Measurements from ENCODE around the gene HHATL. TPM values are rescaled to one million over a fixed set of nuclear protein-coding genes. Genes with fewer than 3 reads are reported as not detected.

The HHATL gene
- total and polyA plus RNA-seq, 10 of the 15 experiments (the other 5 are each of a cell fraction or from before 2014, with no cell fraction given) = not detected

DNA sequence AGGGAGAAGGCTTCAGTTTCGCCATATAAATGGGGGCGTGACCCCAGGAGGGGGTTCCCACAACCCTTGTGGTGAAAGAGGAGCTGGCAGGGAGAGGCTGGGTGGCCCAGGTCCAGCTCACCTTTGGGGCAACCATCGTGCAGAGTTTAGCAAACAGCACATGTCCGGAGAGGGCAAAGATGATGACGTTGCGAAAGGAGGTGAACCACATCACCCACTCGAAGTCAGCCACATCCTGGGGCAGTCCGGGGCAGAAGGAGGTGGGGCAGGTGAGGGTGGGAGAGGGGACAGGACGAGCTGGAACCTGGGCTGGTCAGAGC, 3.7 kb downstream of the HHATL start:
- BruUV-seq (replicated peaks) = no TSS peak
- Histone ChIP-seq H3K9ac (ENCODE audit: control insufficient read depth, insufficient read depth, low read length) (no peak overlapping the region), H3K9me3 (replicated peaks; ENCODE audit: control insufficient read depth, insufficient read depth, low read length) (no peaks in the 10 kb centered on the region), H3K27me3 (replicated peaks in 1 of 2; ENCODE audit: control insufficient read depth in 2 of 2, insufficient read depth in 2 of 2, low read length in 1 of 2) (no peaks in the 10 kb centered on the region), H3K79me2 (ENCODE audit: control insufficient read depth, insufficient read depth, low read length) (no peaks in the 10 kb centered on the region), H3K4me3 (no peak overlapping the region), H3K27ac (ENCODE audit: control insufficient read depth, insufficient read depth) (no peak overlapping the region), H3K4me1 (ENCODE audit: control insufficient read depth, insufficient read depth, low read length) (no peaks in the 10 kb centered on the region), H3K4me2 (ENCODE audit: control insufficient read depth, insufficient read depth) (no peak overlapping the region), H4K20me1 (ENCODE audit: control insufficient read depth, insufficient read depth) (no peaks in the 10 kb centered on the region), H3K36me3 (ENCODE audit: control insufficient read depth in 2 of 2, insufficient read depth in 2 of 2, low read length in 1 of 2) (no peaks in the 10 kb centered on the region), H2AFZ (ENCODE audit: control insufficient read depth, low read depth, low read length) (no peak overlapping the region)
- TF ChIP-seq, protein P1, sequence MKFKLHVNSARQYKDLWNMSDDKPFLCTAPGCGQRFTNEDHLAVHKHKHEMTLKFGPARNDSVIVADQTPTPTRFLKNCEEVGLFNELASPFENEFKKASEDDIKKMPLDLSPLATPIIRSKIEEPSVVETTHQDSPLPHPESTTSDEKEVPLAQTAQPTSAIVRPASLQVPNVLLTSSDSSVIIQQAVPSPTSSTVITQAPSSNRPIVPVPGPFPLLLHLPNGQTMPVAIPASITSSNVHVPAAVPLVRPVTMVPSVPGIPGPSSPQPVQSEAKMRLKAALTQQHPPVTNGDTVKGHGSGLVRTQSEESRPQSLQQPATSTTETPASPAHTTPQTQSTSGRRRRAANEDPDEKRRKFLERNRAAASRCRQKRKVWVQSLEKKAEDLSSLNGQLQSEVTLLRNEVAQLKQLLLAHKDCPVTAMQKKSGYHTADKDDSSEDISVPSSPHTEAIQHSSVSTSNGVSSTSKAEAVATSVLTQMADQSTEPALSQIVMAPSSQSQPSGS (IDR thresholded peaks at IDR 0.05; ENCODE audit: low read length) = no peak
- TF ChIP-seq, protein P2, sequence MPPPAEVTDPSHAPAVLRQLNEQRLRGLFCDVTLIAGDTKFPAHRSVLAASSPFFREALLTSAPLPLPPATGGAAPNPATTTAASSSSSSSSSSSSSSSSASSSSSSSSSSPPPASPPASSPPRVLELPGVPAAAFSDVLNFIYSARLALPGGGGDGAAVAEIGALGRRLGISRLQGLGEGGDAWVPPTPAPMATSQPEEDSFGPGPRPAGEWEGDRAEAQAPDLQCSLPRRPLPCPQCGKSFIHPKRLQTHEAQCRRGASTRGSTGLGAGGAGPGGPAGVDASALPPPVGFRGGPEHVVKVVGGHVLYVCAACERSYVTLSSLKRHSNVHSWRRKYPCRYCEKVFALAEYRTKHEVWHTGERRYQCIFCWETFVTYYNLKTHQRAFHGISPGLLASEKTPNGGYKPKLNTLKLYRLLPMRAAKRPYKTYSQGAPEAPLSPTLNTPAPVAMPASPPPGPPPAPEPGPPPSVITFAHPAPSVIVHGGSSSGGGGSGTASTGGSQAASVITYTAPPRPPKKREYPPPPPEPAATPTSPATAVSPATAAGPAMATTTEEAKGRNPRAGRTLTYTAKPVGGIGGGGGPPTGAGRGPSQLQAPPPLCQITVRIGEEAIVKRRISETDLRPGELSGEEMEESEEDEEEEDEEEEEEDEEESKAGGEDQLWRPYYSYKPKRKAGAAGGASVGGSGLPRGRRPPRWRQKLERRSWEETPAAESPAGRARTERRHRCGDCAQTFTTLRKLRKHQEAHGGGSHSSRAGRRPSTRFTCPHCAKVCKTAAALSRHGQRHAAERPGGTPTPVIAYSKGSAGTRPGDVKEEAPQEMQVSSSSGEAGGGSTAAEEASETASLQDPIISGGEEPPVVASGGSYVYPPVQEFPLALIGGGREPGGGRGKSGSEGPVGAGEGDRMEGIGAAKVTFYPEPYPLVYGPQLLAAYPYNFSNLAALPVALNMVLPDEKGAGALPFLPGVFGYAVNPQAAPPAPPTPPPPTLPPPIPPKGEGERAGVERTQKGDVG (CRISPR knock-in tag; IDR thresholded peaks at IDR 0.05) = no peak
- no peak for TF ChIP-seq SUZ12 (IDR thresholded peaks at IDR 0.05; ENCODE audit: unreplicated experiment)
- no peak for TF ChIP-seq EP300 (IDR thresholded peaks at IDR 0.05; ENCODE audit: borderline replicate concordance in 1 of 2, control insufficient read depth in 1 of 2, low read depth in 2 of 2, low read length in 2 of 2)
- TF ChIP-seq RB1 (IDR thresholded peaks at IDR 0.05; ENCODE audit: borderline replicate concordance) = no peak
- TF ChIP-seq, protein P3, sequence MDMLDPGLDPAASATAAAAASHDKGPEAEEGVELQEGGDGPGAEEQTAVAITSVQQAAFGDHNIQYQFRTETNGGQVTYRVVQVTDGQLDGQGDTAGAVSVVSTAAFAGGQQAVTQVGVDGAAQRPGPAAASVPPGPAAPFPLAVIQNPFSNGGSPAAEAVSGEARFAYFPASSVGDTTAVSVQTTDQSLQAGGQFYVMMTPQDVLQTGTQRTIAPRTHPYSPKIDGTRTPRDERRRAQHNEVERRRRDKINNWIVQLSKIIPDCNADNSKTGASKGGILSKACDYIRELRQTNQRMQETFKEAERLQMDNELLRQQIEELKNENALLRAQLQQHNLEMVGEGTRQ (IDR thresholded peaks at IDR 0.05; ENCODE audit: borderline replicate concordance, low read depth, low read length) = no peak
- TF ChIP-seq, protein P4, sequence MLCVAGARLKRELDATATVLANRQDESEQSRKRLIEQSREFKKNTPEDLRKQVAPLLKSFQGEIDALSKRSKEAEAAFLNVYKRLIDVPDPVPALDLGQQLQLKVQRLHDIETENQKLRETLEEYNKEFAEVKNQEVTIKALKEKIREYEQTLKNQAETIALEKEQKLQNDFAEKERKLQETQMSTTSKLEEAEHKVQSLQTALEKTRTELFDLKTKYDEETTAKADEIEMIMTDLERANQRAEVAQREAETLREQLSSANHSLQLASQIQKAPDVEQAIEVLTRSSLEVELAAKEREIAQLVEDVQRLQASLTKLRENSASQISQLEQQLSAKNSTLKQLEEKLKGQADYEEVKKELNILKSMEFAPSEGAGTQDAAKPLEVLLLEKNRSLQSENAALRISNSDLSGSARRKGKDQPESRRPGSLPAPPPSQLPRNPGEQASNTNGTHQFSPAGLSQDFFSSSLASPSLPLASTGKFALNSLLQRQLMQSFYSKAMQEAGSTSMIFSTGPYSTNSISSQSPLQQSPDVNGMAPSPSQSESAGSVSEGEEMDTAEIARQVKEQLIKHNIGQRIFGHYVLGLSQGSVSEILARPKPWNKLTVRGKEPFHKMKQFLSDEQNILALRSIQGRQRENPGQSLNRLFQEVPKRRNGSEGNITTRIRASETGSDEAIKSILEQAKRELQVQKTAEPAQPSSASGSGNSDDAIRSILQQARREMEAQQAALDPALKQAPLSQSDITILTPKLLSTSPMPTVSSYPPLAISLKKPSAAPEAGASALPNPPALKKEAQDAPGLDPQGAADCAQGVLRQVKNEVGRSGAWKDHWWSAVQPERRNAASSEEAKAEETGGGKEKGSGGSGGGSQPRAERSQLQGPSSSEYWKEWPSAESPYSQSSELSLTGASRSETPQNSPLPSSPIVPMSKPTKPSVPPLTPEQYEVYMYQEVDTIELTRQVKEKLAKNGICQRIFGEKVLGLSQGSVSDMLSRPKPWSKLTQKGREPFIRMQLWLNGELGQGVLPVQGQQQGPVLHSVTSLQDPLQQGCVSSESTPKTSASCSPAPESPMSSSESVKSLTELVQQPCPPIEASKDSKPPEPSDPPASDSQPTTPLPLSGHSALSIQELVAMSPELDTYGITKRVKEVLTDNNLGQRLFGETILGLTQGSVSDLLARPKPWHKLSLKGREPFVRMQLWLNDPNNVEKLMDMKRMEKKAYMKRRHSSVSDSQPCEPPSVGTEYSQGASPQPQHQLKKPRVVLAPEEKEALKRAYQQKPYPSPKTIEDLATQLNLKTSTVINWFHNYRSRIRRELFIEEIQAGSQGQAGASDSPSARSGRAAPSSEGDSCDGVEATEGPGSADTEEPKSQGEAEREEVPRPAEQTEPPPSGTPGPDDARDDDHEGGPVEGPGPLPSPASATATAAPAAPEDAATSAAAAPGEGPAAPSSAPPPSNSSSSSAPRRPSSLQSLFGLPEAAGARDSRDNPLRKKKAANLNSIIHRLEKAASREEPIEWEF (IDR thresholded peaks at IDR 0.05; ENCODE audit: insufficient replicate concordance, low read depth, low read length) = no peak
- TF ChIP-seq, protein P5, sequence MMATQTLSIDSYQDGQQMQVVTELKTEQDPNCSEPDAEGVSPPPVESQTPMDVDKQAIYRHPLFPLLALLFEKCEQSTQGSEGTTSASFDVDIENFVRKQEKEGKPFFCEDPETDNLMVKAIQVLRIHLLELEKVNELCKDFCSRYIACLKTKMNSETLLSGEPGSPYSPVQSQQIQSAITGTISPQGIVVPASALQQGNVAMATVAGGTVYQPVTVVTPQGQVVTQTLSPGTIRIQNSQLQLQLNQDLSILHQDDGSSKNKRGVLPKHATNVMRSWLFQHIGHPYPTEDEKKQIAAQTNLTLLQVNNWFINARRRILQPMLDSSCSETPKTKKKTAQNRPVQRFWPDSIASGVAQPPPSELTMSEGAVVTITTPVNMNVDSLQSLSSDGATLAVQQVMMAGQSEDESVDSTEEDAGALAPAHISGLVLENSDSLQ (IDR thresholded peaks at IDR 0.05) = no peak
- no peak for TF ChIP-seq CREB1 (IDR thresholded peaks at IDR 0.05; ENCODE audit: low read depth)
- TF ChIP-seq, protein P6, sequence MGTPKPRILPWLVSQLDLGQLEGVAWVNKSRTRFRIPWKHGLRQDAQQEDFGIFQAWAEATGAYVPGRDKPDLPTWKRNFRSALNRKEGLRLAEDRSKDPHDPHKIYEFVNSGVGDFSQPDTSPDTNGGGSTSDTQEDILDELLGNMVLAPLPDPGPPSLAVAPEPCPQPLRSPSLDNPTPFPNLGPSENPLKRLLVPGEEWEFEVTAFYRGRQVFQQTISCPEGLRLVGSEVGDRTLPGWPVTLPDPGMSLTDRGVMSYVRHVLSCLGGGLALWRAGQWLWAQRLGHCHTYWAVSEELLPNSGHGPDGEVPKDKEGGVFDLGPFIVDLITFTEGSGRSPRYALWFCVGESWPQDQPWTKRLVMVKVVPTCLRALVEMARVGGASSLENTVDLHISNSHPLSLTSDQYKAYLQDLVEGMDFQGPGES (IDR thresholded peaks at IDR 0.05) = no peak
- 14% methylated on average over 9 of the region's 9 CpGs for WGBS (ENCODE audit: insufficient coverage, insufficient replicate concordance, low lambda C conversion rate, missing lambda C conversion rate)
- POLR2A ChIA-PET = no interaction called here
- ATAC-seq (peak; percentile 52), DNase-seq (ENCODE audit: low read depth, low spot score) (no peak), FAIRE-seq (no peak)
- SMC1A ChIA-PET (ENCODE audit: uncharacterized antibody, unreplicated experiment) = no interaction called here
- RAD21 ChIA-PET (ENCODE audit: unreplicated experiment) = no interaction called here
- in situ Hi-C loops (cut with MboI) (no loop called here), intact Hi-C loops (cut with micrococcal nuclease; ENCODE audit: unreplicated experiment) (no loop called here)
- CTCF ChIA-PET = no interaction called here
